GM12878 (cell line): ENCODE measurements around the gene FZR1. TPM values are rescaled to one million over a fixed set of nuclear protein-coding genes. Genes with fewer than 3 reads are reported as not detected.

Experiments used
- BHLHE40 ChIP-seq, 2 experiments: fragments of 450-650 bp in 1 of 2; IDR thresholded peaks; 2 replicates each; pipeline ENCODE4 v1.6.1; 2011 to 2017; ENCODE audit warnings: low read depth in 2 of 2, borderline replicate concordance in 1 of 2, improper control_type of control experiment in 1 of 2, low read length in 1 of 2, mild to moderate bottlenecking in 1 of 2
- CEBPB ChIP-seq, 2 experiments: fragments of 150-350 bp in 1 of 2; IDR thresholded peaks; 2 replicates each; pipeline ENCODE4 v1.6.1; 2012 to 2014; ENCODE audit warnings: low read depth in 2 of 2, low read length in 2 of 2, borderline replicate concordance in 1 of 2, inconsistent platforms in 1 of 2
- EGR1 ChIP-seq, 2 experiments: IDR thresholded peaks; 1 replicate in 1 of 2; 2 replicates in 1 of 2; pipeline ENCODE4 v1.6.1; 2011 to 2012; ENCODE audit warnings: low read depth in 2 of 2, low read length in 2 of 2, borderline replicate concordance in 1 of 2, mild to moderate bottlenecking in 1 of 2, moderate library complexity in 1 of 2
- EP300 ChIP-seq, 2 experiments: fragments of 150-350 bp in 1 of 2; IDR thresholded peaks; 2 replicates each; pipeline ENCODE4 v1.6.1; 2011 to 2012; ENCODE audit warnings: low read depth in 2 of 2, low read length in 2 of 2, borderline replicate concordance in 1 of 2, improper control_type of control experiment in 1 of 2, inconsistent platforms in 1 of 2; ENCODE audit not compliant: control insufficient read depth in 1 of 2
- ESRRA ChIP-seq: IDR thresholded peaks from 2 replicates; pipeline ENCODE4 v1.6.1; 2012; ENCODE audit warnings: mild to moderate bottlenecking, low read length, improper control_type of control experiment
- HDGF ChIP-seq: fragments of 450-650 bp; IDR thresholded peaks from 2 replicates; pipeline ENCODE4 v1.6.1; 2016; ENCODE audit warnings: antibody characterized with exemption
- MXI1 ChIP-seq: fragments of 150-350 bp; IDR thresholded peaks from 2 replicates; pipeline ENCODE4 v1.6.1; 2011; ENCODE audit warnings: low read depth, mild to moderate bottlenecking, inconsistent platforms, low read length, improper control_type of control experiment
- NBN ChIP-seq: fragments of 450-650 bp; IDR thresholded peaks from 2 replicates; pipeline ENCODE4 v1.6.1; 2016
- NFIC ChIP-seq: IDR thresholded peaks from 2 replicates; pipeline ENCODE4 v1.6.1; 2012; ENCODE audit warnings: low read depth, mild to moderate bottlenecking, inconsistent platforms, low read length, moderate library complexity
- NFXL1 ChIP-seq: fragments of 450-650 bp; IDR thresholded peaks from 2 replicates; pipeline ENCODE4 v1.6.1; 2017; ENCODE audit warnings: antibody characterized with exemption, mild to moderate bottlenecking, borderline replicate concordance
- POLR2AphosphoS2 ChIP-seq: IDR thresholded peaks from 2 replicates; pipeline ENCODE4 v1.6.1; 2011; ENCODE audit warnings: low read depth, mild to moderate bottlenecking, low read length, improper control_type of control experiment, moderate library complexity
- POU2F2 ChIP-seq: IDR thresholded peaks from 3 replicates; pipeline ENCODE4 v1.6.1; 2011; ENCODE audit warnings: low read depth, mild to moderate bottlenecking, low read length, borderline replicate concordance
- RCOR1 ChIP-seq: conservative IDR thresholded peaks from 2 replicates; pipeline ENCODE4 v1.6.1; 2012; ENCODE audit warnings: low read depth, low read length, improper control_type of control experiment
- SMAD1 ChIP-seq: fragments of 450-650 bp; IDR thresholded peaks from 2 replicates; pipeline ENCODE4 v1.6.1; 2018; ENCODE audit warnings: mild to moderate bottlenecking, low read depth; ENCODE audit not compliant: partially characterized antibody
- SPI1 ChIP-seq: IDR thresholded peaks from 2 replicates; pipeline ENCODE4 v1.6.1; 2011; ENCODE audit warnings: low read depth, mild to moderate bottlenecking, low read length, moderate library complexity, borderline replicate concordance; ENCODE audit not compliant: insufficient read depth
- SRF ChIP-seq, 2 experiments: IDR thresholded peaks; 2 replicates each; pipeline ENCODE4 v1.6.1; 2011; ENCODE audit warnings: low read depth in 2 of 2, low read length in 2 of 2, mild to moderate bottlenecking in 1 of 2, moderate library complexity in 1 of 2
- STAT3 ChIP-seq: IDR thresholded peaks from 2 replicates; pipeline ENCODE4 v1.6.1; 2011; ENCODE audit warnings: low read depth, low read length, improper control_type of control experiment
- WRNIP1 ChIP-seq: IDR thresholded peaks from 2 replicates; pipeline ENCODE4 v1.6.1; 2011; ENCODE audit warnings: low read depth, low read length, improper control_type of control experiment, borderline replicate concordance
- polyA plus RNA-seq, 11 experiments: library from polyadenylated mRNA; depleted of rRNA in 4 of 11; unstranded in 6 of 11; stranded (reverse) in 5 of 11; fragments of >200 nt; fragmentation: Nextera tagmentation in 4 of 11; fragmentation: Illumina TruSeq in 1 of 11; extraction: Ambion mirVana in 4 of 11; extraction: Trizol in 1 of 11; gene quantifications; 1 replicate in 1 of 11; 2 replicates in 10 of 11; pipeline versions ENCODE4 v1.2.1 to v1.2.3, GENCODE V29; 2011 to 2016; ENCODE audit warnings: inconsistent platforms in 2 of 11, missing spikeins in 2 of 11, low read depth in 1 of 11
- total RNA-seq, 4 experiments: library from RNA; depleted of rRNA in 3 of 4; stranded (reverse); fragments of >200 nt in 3 of 4; fragmentation: Illumina TruSeq in 1 of 4; extraction: Trizol in 1 of 4; gene quantifications; 2 replicates each; pipeline versions ENCODE4 v1.2.1 to v1.2.3, GENCODE V29; 2013 to 2021
- TF ChIP-seq, protein P1 (sequence below): fragments of 450-650 bp; IDR thresholded peaks from 2 replicates; pipeline ENCODE4 v1.6.1; 2018; ENCODE audit warnings: mild to moderate bottlenecking, low read depth, moderate library complexity; ENCODE audit not compliant: partially characterized antibody
- TF ChIP-seq, protein P2 (sequence below): fragments of 450-650 bp; IDR thresholded peaks from 2 replicates; pipeline ENCODE4 v1.6.1; 2014; ENCODE audit warnings: mild to moderate bottlenecking
- TF ChIP-seq, protein P3 (sequence below): fragments of 450-650 bp; formaldehyde crosslinking; IDR thresholded peaks from 2 replicates; pipeline ENCODE4 v1.5.0; 2022; ENCODE audit warnings: mild to moderate bottlenecking, missing genetic modification characterization

FZR1 gene
- total and polyA plus RNA-seq, 10 of the 15 experiments (the other 5 are each of a cell fraction or from before 2014, with no cell fraction given) = 0.11 to 44.2 (median 29.3) TPM

DNA sequence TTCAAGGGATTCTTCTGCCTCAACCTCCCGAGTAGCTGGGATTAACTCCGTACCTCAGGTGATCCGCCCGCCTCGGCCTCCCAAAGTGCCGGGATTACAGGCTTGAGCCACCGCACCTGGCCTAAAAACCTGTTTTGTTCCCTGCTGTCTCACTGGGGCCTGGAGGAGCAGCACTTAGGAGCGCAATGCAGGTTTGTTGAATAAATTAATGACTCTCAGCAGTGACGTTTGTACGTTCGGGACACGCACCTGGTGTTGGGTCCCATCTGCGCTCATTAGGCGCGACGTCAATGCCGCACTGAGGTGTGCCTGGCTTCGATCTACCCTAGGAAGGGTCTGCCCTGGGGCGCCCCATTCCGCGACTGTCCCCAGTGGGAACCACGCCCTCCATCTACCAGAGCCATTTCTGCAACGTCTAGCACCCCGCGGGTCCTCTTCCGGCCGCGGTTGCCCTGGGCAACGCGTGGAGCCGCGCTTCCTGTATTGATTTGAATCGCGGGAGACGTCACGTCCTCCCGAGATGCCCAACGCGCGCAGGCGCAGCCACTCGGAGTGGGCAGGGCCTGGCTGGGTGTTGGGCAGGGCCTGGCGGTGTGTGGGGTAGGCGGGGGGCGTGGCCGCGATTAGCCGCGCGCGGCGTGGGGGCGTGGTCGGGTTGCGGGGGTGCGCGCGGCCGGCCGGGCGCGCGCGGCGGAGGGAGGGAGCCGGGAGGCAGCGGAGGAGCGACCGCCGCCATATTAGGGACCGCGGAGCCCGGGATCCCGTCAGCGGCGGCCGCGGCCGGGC lies at the start of gene FZR1 (continued):
- peak; percentile 96 for TF ChIP-seq MXI1
- TF ChIP-seq, protein P1, sequence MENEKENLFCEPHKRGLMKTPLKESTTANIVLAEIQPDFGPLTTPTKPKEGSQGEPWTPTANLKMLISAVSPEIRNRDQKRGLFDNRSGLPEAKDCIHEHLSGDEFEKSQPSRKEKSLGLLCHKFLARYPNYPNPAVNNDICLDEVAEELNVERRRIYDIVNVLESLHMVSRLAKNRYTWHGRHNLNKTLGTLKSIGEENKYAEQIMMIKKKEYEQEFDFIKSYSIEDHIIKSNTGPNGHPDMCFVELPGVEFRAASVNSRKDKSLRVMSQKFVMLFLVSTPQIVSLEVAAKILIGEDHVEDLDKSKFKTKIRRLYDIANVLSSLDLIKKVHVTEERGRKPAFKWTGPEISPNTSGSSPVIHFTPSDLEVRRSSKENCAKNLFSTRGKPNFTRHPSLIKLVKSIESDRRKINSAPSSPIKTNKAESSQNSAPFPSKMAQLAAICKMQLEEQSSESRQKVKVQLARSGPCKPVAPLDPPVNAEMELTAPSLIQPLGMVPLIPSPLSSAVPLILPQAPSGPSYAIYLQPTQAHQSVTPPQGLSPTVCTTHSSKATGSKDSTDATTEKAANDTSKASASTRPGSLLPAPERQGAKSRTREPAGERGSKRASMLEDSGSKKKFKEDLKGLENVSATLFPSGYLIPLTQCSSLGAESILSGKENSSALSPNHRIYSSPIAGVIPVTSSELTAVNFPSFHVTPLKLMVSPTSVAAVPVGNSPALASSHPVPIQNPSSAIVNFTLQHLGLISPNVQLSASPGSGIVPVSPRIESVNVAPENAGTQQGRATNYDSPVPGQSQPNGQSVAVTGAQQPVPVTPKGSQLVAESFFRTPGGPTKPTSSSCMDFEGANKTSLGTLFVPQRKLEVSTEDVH = no peak
- TF ChIP-seq SPI1 = peak; percentile 62; the same call in 1 of the 2 replicates
- TF ChIP-seq POU2F2 = 0 out of 3 replicates have a peak, but pooled peaks have one; percentile 60
- TF ChIP-seq EGR1 (IDR thresholded peaks at IDR 0.05; ENCODE audit: borderline replicate concordance in 1 of 2, low read depth in 2 of 2, low read length in 2 of 2) = peak in 1 of 2 experiments; percentile 83; a peak in 1 of 3 replicates
- peak; percentile 70 for TF ChIP-seq NBN
- TF ChIP-seq RCOR1 = no peak
- peak in 1 of 2 experiments; percentile 41; a peak in 1 of 4 replicates for TF ChIP-seq SRF (IDR thresholded peaks at IDR 0.05; ENCODE audit: low read depth in 2 of 2, low read length in 2 of 2)
- TF ChIP-seq ESRRA = no peak
- peak in 1 of 2 experiments; percentile 44; a peak in 1 of 4 replicates for TF ChIP-seq BHLHE40 (IDR thresholded peaks at IDR 0.05; ENCODE audit: borderline replicate concordance in 1 of 2, low read depth in 2 of 2, low read length in 1 of 2)
- TF ChIP-seq POLR2AphosphoS2 = no peak
- TF ChIP-seq NFXL1 = no peak
- TF ChIP-seq STAT3 = no peak
- 0 out of 2 replicates have a peak, but pooled peaks have one; percentile 29 for TF ChIP-seq WRNIP1
- TF ChIP-seq, protein P2, sequence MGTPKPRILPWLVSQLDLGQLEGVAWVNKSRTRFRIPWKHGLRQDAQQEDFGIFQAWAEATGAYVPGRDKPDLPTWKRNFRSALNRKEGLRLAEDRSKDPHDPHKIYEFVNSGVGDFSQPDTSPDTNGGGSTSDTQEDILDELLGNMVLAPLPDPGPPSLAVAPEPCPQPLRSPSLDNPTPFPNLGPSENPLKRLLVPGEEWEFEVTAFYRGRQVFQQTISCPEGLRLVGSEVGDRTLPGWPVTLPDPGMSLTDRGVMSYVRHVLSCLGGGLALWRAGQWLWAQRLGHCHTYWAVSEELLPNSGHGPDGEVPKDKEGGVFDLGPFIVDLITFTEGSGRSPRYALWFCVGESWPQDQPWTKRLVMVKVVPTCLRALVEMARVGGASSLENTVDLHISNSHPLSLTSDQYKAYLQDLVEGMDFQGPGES = no peak
- TF ChIP-seq CEBPB (IDR thresholded peaks at IDR 0.05; ENCODE audit: borderline replicate concordance in 1 of 2, low read depth in 2 of 2, low read length in 2 of 2) = no peak
- no peak for TF ChIP-seq SMAD1
- peak in 1 of 2 experiments; percentile 18; a peak in 1 of 4 replicates for TF ChIP-seq EP300 (IDR thresholded peaks at IDR 0.05; ENCODE audit: borderline replicate concordance in 1 of 2, control insufficient read depth in 1 of 2, low read depth in 2 of 2, low read length in 2 of 2)
- TF ChIP-seq HDGF = no peak; the same call in 1 of the 2 replicates
- TF ChIP-seq, protein P3, sequence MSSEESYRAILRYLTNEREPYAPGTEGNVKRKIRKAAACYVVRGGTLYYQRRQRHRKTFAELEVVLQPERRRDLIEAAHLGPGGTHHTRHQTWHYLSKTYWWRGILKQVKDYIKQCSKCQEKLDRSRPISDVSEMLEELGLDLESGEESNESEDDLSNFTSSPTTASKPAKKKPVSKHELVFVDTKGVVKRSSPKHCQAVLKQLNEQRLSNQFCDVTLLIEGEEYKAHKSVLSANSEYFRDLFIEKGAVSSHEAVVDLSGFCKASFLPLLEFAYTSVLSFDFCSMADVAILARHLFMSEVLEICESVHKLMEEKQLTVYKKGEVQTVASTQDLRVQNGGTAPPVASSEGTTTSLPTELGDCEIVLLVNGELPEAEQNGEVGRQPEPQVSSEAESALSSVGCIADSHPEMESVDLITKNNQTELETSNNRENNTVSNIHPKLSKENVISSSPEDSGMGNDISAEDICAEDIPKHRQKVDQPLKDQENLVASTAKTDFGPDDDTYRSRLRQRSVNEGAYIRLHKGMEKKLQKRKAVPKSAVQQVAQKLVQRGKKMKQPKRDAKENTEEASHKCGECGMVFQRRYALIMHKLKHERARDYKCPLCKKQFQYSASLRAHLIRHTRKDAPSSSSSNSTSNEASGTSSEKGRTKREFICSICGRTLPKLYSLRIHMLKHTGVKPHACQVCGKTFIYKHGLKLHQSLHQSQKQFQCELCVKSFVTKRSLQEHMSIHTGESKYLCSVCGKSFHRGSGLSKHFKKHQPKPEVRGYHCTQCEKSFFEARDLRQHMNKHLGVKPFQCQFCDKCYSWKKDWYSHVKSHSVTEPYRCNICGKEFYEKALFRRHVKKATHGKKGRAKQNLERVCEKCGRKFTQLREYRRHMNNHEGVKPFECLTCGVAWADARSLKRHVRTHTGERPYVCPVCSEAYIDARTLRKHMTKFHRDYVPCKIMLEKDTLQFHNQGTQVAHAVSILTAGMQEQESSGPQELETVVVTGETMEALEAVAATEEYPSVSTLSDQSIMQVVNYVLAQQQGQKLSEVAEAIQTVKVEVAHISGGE (CRISPR knock-in tag) = no peak
- no peak for TF ChIP-seq NFIC
